Stimulated activated CD8-positive, alpha-beta memory T cell treated with anti-CD3 and anti-CD28 coated beads, Interleukin-2, amount 100 ng/mL, for 48 hours (primary cell): Measurements from ENCODE around the gene LSR.

Experiments
- DNase-seq, 2 donors: peaks; one replicate each; pipeline ENCODE4 v3.0.0-alpha.2; 2020; ENCODE audit warnings: low read depth in 2 of 2

The LSR gene

GRCh38 chr19:35247526-35248309 lies 1.1 kb upstream of the LSR start:
- peak; percentile 32 to 58 for DNase-seq

GRCh38 chr19:35249146-35249847 lies 495 bp downstream of the LSR start:
- no peak for DNase-seq

GRCh38 chr19:35249848-35250711 lies 1.3 kb downstream of the LSR start:
- DNase-seq: no peak

- DNase-seq: no peak
These were observed 2.7 kb downstream of the LSR start for GRCh38 chr19:35251456-35251855.

GRCh38 chr19:35253316-35254286 lies 4.8 kb downstream of the LSR start:
- DNase-seq: no peak

- no peak for DNase-seq
These were observed 5.8 kb downstream of the LSR start for GRCh38 chr19:35254341-35255297.

- no peak for DNase-seq
These were observed 7.8 kb downstream of the LSR start for GRCh38 chr19:35256566-35256965.

GRCh38 chr19:35257113-35257461 lies 8.3 kb downstream of the LSR start:
- no peak for DNase-seq

- DNase-seq: no peak
These were observed 12.0 kb downstream of the LSR start for GRCh38 chr19:35260694-35261304.

- DNase-seq: no peak
These were observed 12.7 kb downstream of the LSR start for GRCh38 chr19:35261356-35262100.

- DNase-seq: no peak
These were observed 13.4 kb downstream of the LSR start for GRCh38 chr19:35262101-35262761.

GRCh38 chr19:35264268-35265125 lies 15.7 kb downstream of the LSR start:
- DNase-seq: no peak

- no peak for DNase-seq
These were observed 16.5 kb downstream of the LSR start for GRCh38 chr19:35265126-35265899.

GRCh38 chr19:35265900-35266519 lies 17.2 kb downstream of the LSR start:
- no peak for DNase-seq

GRCh38 chr19:35266520-35267352 lies 17.9 kb downstream of the LSR start:
- DNase-seq: no peak
